Smooth muscle cell (in vitro differentiated cells): ENCODE measurements around the gene SLC25A51. TPM values are rescaled to one million over a fixed set of nuclear protein-coding genes. Genes with fewer than 3 reads are reported as not detected.

ENCODE experiments used
- DNase-seq: peaks from one replicate; lab custom pipeline; 2025; ENCODE audit not compliant: unreplicated experiment; lab: John Stamatoyannopoulos, UW
- H2AFZ ChIP-seq: fragments of 200-600 bp; sonication (generic); 2 replicates; pipeline ENCODE4 v1.6.0; 2016; ENCODE audit warnings: antibody characterized with exemption, low read depth, mild to moderate bottlenecking
- H3F3A ChIP-seq: fragments of 200-600 bp; sonication (generic); 2 replicates; pipeline ENCODE4 v1.6.0; 2017; ENCODE audit warnings: antibody characterized with exemption, low read depth
- H3K27ac ChIP-seq: fragments of 200-600 bp; sonication (generic); 2 replicates; pipeline ENCODE4 v1.5.1; 2016; ENCODE audit warnings: low read depth, mild to moderate bottlenecking
- H3K27me3 ChIP-seq: fragments of 200-600 bp; sonication (generic); 2 replicates; pipeline ENCODE4 v1.6.1; 2016; ENCODE audit warnings: low read depth, mild to moderate bottlenecking
- H3K36me3 ChIP-seq: fragments of 200-600 bp; sonication (generic); 2 replicates; pipeline ENCODE4 v1.5.1; 2016; ENCODE audit warnings: low read depth
- H3K4me1 ChIP-seq: fragments of 200-600 bp; sonication (generic); 2 replicates; pipeline ENCODE4 v1.5.1; 2016; ENCODE audit warnings: low read depth
- H3K4me2 ChIP-seq: fragments of 200-600 bp; sonication (generic); 2 replicates; pipeline ENCODE4 v1.6.0; 2016; ENCODE audit warnings: mild to moderate bottlenecking
- H3K4me3 ChIP-seq: fragments of 200-600 bp; sonication (generic); 2 replicates; pipeline ENCODE4 v1.5.1; 2016; ENCODE audit warnings: mild to moderate bottlenecking
- H3K79me2 ChIP-seq: fragments of 200-600 bp; sonication (generic); 2 replicates; pipeline ENCODE4 v1.6.0; 2016; ENCODE audit warnings: low read depth, mild to moderate bottlenecking
- H3K9ac ChIP-seq: fragments of 200-600 bp; sonication (generic); 2 replicates; pipeline ENCODE4 v1.6.0; 2016; ENCODE audit warnings: low read depth
- H3K9me3 ChIP-seq: fragments of 200-600 bp; sonication (generic); replicated peaks from 2 replicates; pipeline ENCODE4 v1.5.1; 2016; ENCODE audit warnings: low read depth
- H4K20me1 ChIP-seq: fragments of 200-600 bp; sonication (generic); 2 replicates; pipeline ENCODE4 v1.6.0; 2016; ENCODE audit warnings: low read depth
- CTCF ChIP-seq: fragments of 200-600 bp; sonication (generic); IDR thresholded peaks from 2 replicates; pipeline ENCODE4 v1.5.1; 2017; ENCODE audit warnings: borderline replicate concordance, mild to moderate bottlenecking, antibody characterized with exemption; ENCODE audit not compliant: insufficient read depth, poor library complexity, severe bottlenecking
- WGBS: methylation state at CpG from one replicate; pipeline ENCODE4 v1.1.7; 2016; ENCODE audit warnings: low lambda C conversion rate; 5-methylcytosine and 5-hydroxymethylcytosine counted together
- polyA plus RNA-seq: library from polyadenylated mRNA; unstranded; fragments of >200 nt; fragmentation: Nextera tagmentation; extraction: Ambion mirVana; gene quantifications from 2 replicates; pipeline ENCODE4 v1.2.1, GENCODE V29; 2016
- total RNA-seq: library from RNA; depleted of rRNA; stranded (reverse); fragments of >200 nt; gene quantifications from 2 replicates; pipeline ENCODE4 v1.2.3, GENCODE V29; 2014

The SLC25A51 gene
- total and polyA plus RNA-seq, 2 experiments from 2014 or later: 6.5 to 32.0 TPM

- TF ChIP-seq CTCF: peak; percentile 7
- peak overlapping the region; percentile 13 for H3K9ac ChIP-seq
- H3K4me3 ChIP-seq: no peak overlapping the region
- H2AFZ ChIP-seq: no peak overlapping the region
- H3K4me2 ChIP-seq: peak overlapping the region; percentile 15
- H3K79me2 ChIP-seq: peaks cover 9% of the 10 kb centered on the region
- H3K9me3 ChIP-seq: no peaks in the 10 kb centered on the region
- peak overlapping the region; percentile 57 for H3K27ac ChIP-seq
- peaks cover 9% of the 10 kb centered on the region for H4K20me1 ChIP-seq
- H3K4me1 ChIP-seq: peaks cover 43% of the 10 kb centered on the region
- peaks cover 3% of the 10 kb centered on the region for H3K36me3 ChIP-seq
- 77% methylated on average over 15 of the region's 15 CpGs for WGBS
- H3K27me3 ChIP-seq: no peaks in the 10 kb centered on the region
- DNase-seq: no peak
- no peaks in the 10 kb centered on the region for H3F3A ChIP-seq
These were observed 17.8 kb upstream of the SLC25A51 start for GRCh38 chr9:37921546-37922300.

- no peak for DNase-seq
- TF ChIP-seq CTCF: no peak
- Histone ChIP-seq H3K4me3 (no peak overlapping the region), H3K79me2 (peaks cover 3% of the 10 kb centered on the region), H4K20me1 (peaks cover 4% of the 10 kb centered on the region), H3K27me3 (no peaks in the 10 kb centered on the region), H3K4me2 (peak overlapping the region; percentile 14), H3K9ac (no peak overlapping the region), H3K4me1 (peaks cover 37% of the 10 kb centered on the region), H3F3A (no peaks in the 10 kb centered on the region), H2AFZ (no peak overlapping the region), H3K9me3 (no peaks in the 10 kb centered on the region), H3K27ac (peak overlapping the region; percentile 57), H3K36me3 (peaks cover 3% of the 10 kb centered on the region)
- WGBS: 93% methylated on average over 7 of the region's 7 CpGs
These were observed 17.2 kb upstream of the SLC25A51 start for GRCh38 chr9:37921168-37921510.

- H4K20me1 ChIP-seq: no peaks in the 10 kb centered on the region
- DNase-seq: no peak
- no peaks in the 10 kb centered on the region for H3K9me3 ChIP-seq
- peaks cover 2% of the 10 kb centered on the region for H3K79me2 ChIP-seq
- H2AFZ ChIP-seq: no peak overlapping the region
- H3K27me3 ChIP-seq: no peaks in the 10 kb centered on the region
- H3K27ac ChIP-seq: no peak overlapping the region
- H3F3A ChIP-seq: no peaks in the 10 kb centered on the region
- H3K9ac ChIP-seq: no peak overlapping the region
- no peak for TF ChIP-seq CTCF
- 72% methylated on average over 5 of the region's 5 CpGs for WGBS
- H3K4me2 ChIP-seq: no peak overlapping the region
- peaks cover 3% of the 10 kb centered on the region for H3K36me3 ChIP-seq
- H3K4me3 ChIP-seq: no peak overlapping the region
- H3K4me1 ChIP-seq: peaks cover 36% of the 10 kb centered on the region
These were observed 16.7 kb upstream of the SLC25A51 start for GRCh38 chr9:37920471-37921167.

GRCh38 chr9:37919956-37920335 lies 16.0 kb upstream of the SLC25A51 start:
- peaks cover 3% of the 10 kb centered on the region for H3K36me3 ChIP-seq
- no peak for DNase-seq

More at GRCh38 chr9:37919956-37920335, 16.0 kb upstream of the SLC25A51 start:
- H3F3A ChIP-seq: no peaks in the 10 kb centered on the region
- no peaks in the 10 kb centered on the region for H3K9me3 ChIP-seq
- WGBS: 97% methylated on average over 6 of the region's 6 CpGs
- no peak overlapping the region for H2AFZ ChIP-seq
- no peak overlapping the region for H3K4me3 ChIP-seq
- no peaks in the 10 kb centered on the region for H4K20me1 ChIP-seq
- H3K27ac ChIP-seq: no peak overlapping the region
- peaks cover 36% of the 10 kb centered on the region for H3K4me1 ChIP-seq
- H3K9ac ChIP-seq: no peak overlapping the region
- H3K4me2 ChIP-seq: no peak overlapping the region
- peaks cover 2% of the 10 kb centered on the region for H3K79me2 ChIP-seq
- TF ChIP-seq CTCF: no peak
- H3K27me3 ChIP-seq: no peaks in the 10 kb centered on the region
